Bone marrow (tissue), 2 donors: ENCODE results near the gene SLMAP.
"Not testable (repeated sequence)": the region's sequence is repeated elsewhere in the genome, so short reads cannot be mapped to it uniquely, and the experiment has no call there.

Experiments
- DNase-seq, 2 donors: peaks; one replicate each; lab custom pipeline; 2025; lab: John Stamatoyannopoulos, UW

The SLMAP gene

DNA sequence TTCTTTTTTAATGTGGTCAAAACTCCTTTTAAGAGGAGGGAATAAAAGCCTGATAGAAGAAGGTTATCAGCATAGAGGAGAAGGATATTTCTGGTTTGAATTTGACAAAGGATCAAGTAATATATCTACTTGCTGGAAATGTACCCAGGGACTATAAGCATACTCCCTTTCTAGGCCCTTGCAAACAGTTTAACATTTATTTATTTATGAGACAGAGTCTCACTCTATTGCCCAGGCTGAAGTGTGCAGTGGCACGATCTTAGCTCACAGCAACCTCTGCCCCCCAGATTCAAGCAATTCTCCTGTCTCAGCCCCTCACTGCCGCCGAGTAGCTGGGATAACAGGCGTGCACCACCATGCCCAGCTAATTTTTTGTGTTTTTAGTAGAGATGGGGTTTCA lies 71.6 kb downstream of the SLMAP start:
- DNase-seq: no peak

DNA sequence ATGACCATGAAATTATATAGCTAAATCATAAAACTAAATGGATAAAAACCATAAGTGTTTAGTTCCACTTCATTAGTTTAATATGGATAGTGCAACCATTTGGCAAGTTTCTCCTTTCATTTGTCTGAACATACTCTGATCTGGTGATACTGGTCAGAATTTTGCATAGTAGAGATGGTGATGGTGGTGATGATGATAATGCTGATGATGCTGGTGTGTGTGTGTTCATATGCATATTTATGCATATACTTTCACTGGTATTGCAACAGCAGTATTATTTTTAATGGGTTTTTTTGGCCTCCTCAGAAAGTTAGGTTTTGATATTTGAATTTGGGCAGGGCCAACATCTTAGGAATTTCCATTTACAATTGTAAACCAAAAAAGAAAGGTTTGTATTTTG lies 76.4 kb downstream of the SLMAP start:
- no peak for DNase-seq

DNA sequence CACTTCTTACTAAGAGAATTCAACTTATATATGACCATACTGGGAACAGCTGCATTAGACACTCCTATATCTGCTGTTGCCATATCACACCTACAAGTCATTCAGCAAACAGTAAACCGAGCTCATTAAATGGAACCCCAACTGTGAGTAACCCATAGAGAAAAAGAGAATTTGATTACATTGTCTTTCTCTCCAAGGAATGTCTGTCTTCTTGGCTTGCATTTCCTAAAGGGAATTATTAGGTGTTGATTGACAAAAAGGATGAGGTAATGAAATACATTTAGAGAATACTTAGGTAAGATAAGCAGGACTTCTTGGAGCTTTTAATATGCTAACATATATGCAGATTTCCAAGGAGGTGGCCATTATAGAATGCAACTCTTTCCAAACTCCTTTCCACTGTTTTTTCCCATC lies 76.8 kb downstream of the SLMAP start:
- no peak for DNase-seq

DNA sequence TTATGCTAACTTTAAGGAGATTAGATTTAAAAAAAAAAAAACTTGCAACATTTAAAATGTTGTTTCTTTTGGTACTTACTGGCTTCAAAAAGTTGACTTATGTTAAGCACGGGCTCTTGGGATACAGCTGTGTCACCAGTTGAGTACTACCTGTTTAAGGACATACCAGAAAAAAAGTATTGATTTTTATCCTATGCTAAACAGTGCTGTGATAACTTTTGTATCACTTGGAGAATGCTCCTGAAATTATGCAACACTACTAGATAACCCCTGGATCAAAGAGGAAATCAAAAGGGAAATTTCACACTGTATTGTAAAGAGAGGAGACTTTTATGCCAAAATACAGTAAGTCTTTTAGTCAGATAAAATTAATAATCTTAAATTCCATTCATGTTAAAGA lies 77.7 kb downstream of the SLMAP start:
- DNase-seq: no peak

DNA sequence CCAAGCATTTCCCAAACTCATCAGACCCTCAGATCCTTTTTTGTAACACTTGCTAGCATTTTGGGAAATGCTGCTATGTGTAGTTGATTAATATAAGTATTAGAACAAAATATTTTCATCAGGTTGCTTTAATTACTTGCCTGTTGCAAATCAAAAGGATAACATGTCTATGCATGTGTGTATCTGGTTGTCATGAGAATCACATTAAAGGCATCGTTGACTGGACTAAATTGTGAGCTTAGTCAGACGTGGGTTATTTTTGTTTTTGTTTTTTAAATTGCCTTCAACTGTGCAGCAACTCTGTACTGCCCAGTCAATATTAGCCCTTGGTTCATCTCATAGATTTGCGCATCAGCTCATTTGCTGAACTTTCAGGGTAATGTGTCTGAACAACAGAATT lies 81.6 kb downstream of the SLMAP start:
- DNase-seq: no peak

DNA sequence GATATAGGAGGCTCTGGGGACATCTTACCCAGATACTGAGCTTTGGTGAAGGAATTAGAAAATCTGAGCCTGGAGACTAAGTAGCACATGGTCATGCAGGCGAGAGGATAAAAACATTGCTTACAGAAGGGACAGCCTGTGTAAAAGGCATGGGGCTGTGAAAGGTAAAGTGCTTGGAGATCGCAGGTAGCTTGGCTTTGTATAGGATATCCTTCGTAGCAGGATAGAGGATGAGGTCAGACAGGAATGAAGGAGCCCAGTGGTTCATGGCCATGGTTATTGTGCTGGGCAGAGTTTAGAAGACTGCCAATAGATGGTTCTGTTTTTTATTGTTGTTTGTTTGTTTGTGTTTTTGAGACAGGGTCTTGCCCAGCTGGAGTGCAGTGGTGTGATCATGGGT lies 82.5 kb downstream of the SLMAP start:
- no peak for DNase-seq

DNA sequence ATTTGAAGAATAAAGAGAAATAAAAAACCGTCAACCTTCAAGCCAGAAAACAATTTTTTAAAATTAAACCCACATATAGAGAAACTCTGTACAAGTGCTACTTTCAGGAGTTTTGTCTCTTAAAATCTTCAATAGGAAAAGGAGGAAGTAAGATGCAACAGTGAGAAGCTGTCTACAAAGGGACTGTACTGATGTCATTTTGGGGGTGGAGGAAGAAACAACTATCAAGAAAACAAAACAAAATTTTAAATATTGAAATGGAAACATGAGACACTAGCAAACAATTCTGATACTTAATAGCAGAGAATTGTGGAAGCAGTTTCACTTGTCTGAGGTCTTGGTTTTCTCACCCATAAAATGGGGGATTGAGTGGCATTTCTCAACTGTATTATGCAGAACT lies 84.4 kb downstream of the SLMAP start:
- DNase-seq: peak in 1 of 2 donors; percentile 45

DNA sequence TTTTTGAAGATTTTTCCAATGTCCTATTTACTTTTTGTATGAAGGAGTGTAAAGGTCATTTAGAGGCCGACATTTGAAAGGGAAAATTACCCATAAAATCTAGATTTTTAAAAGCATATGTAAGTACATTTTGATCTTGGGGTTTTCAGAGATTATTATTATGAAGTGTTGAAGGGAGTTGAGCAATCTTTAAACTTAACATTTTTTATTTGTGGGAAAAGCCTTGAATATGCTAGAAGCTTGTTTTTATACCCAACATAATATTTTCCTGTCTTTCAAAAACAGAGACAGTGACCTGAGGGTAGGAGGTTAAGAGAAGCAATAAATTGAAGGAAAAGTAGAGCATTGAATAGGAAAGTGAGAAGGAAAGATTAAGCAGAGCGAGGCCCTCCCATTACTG lies 85.7 kb downstream of the SLMAP start:
- no peak for DNase-seq

DNA sequence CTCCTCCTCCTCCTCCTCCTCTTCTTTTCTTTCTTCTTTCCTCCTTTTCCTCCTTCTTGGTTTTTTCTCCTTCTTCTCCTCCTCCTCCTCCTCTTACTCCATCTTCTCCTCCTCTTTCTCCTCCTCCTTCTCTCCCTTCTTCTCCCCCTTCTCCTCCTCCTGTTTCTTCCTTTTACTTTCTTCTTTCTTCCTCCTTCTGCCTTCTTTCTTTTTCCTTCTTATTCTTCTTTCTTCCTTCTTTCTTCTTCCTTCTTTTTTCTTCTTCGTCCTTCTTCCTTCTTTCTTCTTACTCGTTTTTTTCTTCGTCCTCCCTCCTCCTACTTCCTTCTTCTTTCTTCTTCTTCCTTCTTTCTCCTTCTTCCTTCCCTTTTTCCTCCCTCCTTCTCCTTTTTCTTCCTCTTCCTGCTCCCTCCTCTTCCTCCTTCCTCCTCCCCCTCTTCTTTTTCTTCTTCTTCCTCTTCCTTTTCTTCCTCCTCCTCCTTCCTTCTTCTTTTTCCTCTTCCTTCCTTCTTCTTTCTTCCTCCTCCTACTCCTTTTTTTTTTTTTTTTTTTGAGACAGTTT lies 92.1 kb downstream of the SLMAP start:
- DNase-seq: no peak

DNA sequence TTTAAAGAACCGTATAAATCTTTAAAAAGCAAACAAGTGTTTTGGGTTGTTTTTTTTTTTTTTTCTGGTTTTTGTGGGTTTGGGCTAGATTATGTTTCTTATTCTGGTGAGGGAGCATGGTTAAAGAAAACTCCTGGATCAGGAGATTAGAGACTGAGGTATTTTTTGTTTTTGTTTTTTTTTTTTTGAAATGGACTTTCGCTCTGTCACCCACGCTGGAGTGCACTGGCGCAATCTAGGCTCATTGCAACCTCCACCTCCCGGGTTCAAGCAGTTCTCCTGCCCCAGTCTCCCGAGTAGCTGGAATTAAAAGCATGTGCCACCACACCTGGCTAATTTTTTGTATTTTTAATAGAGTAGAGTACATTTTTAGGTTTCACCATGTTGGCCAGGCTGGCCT lies 95.2 kb downstream of the SLMAP start:
- DNase-seq: no peak

DNA sequence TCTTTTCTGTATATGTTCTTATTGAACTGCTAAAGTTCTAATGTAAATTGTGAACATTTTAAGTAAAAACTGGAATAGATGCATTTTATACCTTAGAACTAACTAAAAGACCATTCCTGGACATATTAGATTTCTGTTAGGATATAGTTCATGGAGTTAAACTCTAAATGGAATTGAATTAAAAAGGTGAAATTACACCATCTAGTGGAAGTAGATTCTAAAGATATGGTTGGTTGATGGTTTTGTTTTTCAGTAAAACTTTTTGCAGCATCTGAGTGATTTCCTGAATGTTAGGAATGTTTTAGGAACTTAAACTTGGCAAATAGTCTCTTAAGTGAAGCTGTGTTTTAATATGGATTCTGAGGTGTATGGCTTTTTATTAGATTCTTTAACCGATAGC lies 96.8 kb downstream of the SLMAP start:
- DNase-seq: no peak

DNA sequence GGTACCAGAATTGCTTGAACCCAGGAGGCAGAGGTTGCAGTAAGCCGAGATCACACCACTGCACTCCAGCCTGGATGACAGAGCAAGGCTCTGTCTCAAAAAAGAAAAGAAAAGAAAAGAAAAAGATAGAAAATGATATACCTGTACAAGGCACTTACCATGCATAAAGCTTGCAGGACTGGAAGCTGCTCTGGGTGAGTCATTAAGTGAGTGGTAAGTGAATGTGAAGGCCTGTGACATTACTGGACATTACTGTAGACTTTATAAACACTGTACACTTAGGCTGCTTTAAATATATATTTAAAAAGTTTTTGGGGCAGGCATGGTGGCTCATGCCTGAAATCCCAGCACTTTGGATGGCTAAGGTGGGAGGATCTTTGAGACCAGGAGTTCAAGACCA lies 99.2 kb downstream of the SLMAP start:
- no peak for DNase-seq

DNA sequence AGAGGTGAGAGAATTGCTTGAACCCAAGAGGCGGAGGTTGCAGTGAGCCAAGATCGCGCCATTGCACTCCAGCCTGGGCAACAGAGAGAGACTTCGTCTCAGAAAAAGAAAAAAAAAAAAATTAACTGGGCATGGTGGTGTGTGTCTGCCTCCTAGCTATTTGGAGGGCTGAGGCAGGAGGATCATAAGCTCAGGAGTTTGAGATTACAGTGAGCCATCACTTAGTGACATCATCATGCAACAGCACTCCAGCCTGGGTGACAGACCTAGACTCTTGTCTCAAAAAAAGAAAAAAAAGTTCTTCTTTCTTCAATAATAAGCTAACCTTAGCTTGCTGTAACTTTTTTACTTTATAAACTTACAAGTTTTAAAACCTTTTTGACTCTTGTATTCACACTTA lies 99.8 kb downstream of the SLMAP start:
- no peak for DNase-seq

DNA sequence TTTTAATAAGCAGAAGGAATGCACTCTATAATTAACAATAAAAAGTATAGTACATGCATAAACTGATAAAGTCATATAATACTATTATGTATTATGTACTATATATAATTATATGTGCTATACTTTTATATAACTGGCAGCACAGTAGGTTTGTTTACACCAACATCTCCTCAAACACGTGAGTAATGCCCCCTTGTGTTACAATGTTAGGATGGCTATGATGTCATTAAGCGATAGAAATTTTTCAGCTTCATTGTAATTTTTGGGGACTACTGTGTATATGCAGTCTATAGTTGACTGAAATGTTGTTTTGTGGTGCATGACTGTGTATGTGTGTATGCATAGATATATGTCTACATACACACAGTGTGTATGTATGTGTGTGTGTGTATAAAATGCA lies 100.6 kb downstream of the SLMAP start:
- DNase-seq: no peak

DNA sequence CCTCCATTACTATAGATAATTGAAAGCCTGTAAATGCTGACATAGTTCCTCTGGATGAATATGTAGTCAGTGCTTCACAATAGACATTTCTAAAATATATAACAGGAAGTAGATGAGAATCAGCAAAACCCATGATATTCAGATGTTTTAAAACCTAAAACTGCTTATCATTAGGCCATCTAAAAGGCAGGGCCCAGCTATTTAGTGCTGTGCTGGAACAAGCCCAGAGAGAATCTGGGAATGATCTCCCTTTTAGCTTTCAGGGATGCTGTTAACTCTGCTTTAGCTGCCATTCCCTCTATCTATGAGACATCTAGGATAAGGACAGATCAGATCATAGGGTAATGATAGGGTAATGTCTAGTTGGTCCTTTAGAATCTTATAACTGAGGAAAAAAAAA lies 106.8 kb downstream of the SLMAP start:
- DNase-seq: no peak

DNA sequence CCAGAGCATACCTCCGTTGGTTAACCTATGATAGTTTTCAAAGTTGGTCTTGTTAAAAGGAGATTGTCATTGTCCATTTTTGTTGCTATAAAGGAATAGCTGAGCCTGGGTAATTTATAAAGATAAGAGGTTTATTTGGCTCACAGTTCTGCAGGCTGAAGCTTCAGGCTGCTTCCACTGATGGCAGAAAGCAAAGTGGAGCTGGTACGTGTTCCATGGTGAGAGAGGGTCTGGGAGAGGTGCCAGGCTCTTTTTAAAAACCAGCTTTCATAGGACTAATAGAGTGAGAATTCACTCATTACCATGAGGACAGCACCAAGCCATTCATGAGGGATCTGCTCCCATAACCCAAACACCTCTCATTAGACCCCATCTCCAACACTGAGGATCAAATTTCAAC lies 107.3 kb downstream of the SLMAP start:
- no peak for DNase-seq

DNA sequence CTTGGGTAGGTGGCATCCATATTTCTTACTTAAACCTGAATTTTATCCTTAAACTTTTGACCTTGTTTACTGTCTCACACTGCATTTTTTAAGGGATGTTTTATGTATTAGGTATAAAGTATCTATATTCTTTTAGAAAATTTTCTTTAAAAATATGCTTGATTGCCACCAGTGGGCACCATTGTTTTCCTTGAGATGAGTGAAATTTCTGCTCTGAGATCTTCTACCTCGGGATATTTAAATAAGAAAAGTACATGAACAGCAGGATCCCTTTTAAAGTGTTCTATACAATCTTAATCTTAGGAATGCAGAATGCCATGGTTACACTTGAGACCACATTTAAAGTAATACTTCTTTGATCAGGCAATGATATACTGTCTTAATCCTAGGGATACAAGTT lies 108.7 kb downstream of the SLMAP start:
- DNase-seq: no peak

DNA sequence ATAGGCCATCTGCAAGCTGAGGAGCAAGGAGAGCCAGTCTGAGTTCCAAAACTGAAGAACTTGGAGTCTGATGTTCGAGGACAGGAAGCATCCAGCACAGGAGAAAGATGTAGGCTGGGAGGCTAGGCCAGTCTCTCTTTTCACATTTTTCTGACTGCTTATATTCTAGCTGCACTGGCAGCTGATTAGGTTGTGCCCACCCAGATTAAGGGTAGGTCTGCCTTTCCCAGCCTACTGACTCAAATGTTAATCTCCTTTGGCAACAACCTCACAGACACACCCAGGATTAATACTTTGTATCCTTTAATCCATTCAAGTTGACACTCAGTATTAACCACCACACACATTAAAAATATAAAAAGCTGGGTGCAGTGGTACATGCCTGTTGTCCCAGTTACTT lies 113.0 kb downstream of the SLMAP start:
- not testable (repeated sequence) for DNase-seq

DNA sequence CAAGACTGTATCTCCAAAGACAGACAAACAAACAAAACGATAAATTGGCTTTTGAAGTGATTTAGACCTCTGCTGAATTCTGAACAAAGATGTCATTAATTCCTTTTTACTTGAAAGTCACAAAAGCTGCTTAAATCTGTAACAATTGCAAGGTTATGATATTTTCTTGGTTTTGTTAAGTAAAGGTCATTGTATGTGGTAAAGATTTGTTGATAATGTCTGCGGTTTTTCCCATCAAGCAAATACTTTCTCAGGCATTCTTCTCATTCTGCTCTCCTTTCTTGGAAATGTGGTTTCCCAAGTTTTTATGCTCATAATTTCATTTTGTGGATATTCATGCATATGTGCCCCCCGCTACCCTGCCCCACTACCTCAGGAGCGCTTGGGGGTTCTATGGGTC lies 116.5 kb downstream of the SLMAP start:
- DNase-seq: no peak

DNA sequence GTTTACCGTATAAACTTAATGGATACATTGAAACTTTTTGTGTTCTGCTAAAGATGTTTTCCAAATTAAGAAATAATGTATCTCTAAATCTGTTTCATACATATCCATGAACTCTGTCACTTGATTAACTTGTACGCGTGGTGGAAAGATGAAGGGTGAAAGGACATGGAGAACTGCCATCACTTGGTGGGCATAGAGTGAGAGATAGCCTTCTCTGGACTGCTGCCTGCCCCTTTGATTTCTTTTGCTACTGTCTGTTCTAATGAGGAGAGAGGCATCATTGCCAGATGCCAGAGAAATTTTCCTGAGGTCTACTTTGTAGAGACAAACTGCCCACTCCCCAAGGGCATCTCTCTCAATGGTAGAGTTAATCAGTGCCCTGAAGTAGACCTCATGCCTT lies 120.5 kb downstream of the SLMAP start:
- DNase-seq: no peak

DNA sequence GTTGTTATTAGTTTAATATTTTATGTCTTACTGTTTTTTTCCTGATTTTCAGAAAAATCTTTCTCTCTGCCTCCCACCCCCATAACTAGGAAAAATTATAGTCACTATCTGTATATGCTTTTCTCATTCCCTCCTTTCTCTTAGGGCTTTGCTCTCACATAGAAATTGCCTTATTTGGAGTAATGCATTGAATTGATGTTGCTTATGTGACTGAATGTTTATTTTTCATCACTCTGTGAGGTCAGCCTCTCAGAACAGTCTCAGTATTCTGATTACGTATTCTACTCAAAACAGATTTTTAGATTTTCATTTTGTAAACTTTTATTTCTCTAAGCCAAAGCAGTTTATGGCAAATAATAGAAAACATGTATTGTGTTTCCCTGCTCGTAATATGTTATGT lies 121.0 kb downstream of the SLMAP start:
- no peak for DNase-seq

DNA sequence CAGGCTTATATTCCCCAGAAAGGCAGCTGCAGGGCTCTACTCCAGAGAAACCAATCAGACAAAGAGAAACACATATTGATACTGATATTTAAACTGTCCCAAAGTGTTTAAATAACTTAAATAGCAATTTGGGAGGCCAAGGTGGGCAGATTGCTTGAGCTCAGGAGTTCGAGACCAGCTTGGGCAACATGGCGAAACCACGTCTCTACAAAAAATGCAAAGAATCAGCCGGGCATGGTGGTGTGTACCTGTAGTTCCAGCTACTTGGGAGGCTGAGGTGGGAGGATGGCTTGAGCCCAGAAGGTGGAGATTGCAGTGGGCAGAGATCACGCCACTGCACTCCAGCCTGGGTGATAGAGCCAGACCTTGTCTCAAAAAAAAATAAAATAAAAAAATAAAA lies 128.3 kb downstream of the SLMAP start:
- DNase-seq: not testable (repeated sequence)

DNA sequence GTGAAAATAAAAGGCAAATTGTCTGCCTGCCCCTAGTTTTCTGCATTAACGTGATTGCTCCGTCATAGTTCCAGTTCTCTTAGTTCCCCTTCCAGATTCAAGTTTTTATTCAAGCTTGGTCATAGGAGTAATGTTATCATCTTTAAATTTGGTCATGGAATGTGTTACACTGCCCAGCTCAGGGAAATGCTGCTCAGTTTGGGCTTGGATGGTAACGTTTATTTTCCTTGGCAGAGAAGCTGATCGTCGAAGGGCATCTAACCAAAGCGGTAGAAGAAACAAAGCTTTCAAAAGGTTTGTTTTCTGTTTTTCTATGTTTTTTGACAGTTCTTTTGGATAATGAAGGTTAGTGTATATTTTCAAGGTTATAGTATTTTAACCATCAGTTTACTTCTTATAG lies 133.7 kb downstream of the SLMAP start:
- DNase-seq: no peak

DNA sequence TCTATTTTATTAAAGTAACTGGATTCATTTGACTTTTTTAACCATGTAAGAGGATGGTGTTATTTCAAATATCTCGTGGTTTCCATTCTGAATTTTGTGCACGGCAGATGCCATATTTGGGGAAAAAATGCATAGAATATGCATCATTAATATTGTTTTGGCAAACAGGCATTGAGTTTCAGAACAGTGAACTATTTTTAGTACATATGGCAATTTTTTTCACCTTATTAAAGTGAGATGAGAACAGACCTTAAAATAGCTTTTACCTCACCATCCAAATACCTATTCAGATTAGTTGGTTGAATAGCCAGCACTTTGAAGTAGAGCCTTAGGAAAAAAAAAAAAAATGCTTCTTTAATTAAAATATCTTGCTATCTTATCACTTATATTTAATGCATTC lies 134.8 kb downstream of the SLMAP start:
- DNase-seq: no peak

DNA sequence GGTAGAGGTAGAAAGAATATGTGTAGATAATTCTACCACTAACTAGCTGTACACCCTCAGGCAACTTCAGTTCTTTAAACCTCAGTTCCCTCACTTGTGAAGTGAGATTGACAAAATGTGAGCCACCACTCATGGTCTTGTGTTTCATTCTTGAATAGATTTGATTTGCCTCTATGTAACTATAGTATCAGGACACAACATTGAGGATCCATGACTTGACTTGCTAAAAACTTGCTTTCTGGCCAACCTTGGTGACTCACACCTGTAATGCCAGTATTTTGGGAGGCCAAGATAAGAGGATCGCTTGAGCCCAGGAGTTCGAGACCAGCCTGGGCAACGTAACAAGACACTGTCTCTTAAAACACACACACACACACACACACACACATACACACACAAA lies 136.3 kb downstream of the SLMAP start:
- DNase-seq: no peak
